GM19455 (cell line): ENCODE measurements around the gene CDH24.
"Not testable (repeated sequence)": the region's sequence is repeated elsewhere in the genome, so short reads cannot be mapped to it uniquely, and the experiment has no call there.

Source experiments
- ATAC-seq: cut with Tn5 transposase; IDR thresholded peaks from one replicate; pipeline ENCODE4 v1.9.1; 2021; ENCODE audit not compliant: unreplicated experiment

The CDH24 gene

DNA sequence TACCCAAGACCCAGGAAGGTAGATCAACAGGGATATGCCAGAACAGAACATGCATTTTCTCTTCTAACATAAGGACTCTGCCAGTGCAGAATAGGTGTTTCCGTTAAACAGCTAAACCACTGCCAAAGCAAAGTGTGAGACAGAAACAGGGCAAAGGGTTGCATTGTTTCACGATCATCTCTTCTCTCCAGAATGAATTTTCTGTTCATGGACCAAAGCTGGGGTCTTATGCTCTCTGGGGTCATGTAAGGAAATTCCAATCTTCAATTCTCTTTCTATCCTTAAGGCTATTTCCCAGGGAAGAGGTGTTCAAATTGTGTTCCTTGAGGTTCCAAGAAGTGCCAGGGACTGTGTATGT is 33.5 kb downstream of the CDH24 start:
- no peak for ATAC-seq

DNA sequence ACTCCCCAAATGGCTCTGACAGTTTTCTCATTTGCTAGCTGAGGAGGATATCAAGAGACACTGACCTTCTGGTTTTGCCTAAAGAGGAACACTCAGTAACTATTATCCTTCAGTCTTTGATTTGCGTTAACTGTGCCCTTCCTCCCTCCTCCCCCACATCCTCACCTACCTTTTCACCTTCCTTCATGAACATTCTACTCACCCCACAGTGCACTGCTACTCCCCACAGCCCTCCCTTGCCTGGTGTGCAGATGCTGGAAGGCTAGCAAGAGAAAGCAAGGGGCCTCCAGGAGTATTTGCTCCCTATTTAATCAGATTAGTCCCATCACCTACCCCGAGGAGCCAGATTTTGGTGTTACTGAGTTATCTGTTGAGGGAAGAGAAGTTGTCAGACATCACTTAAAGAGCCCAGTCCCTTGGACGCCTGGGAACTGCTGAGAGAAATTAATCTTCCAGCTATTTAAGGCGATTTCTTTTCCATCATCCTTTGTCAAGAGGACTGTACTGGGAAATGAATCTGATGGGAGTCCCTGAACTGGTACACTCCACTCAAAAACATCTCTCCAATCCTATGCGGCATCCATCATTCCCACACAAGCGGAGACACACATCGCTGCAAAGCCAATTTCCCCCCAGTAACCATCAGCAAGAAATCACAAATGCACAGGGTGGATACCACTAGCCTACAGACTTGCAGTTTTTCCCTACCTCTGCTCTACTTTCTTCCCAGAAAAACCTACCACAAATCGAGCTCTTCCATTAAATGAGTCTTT is 34.1 kb downstream of the CDH24 start:
- ATAC-seq, result no peak

DNA sequence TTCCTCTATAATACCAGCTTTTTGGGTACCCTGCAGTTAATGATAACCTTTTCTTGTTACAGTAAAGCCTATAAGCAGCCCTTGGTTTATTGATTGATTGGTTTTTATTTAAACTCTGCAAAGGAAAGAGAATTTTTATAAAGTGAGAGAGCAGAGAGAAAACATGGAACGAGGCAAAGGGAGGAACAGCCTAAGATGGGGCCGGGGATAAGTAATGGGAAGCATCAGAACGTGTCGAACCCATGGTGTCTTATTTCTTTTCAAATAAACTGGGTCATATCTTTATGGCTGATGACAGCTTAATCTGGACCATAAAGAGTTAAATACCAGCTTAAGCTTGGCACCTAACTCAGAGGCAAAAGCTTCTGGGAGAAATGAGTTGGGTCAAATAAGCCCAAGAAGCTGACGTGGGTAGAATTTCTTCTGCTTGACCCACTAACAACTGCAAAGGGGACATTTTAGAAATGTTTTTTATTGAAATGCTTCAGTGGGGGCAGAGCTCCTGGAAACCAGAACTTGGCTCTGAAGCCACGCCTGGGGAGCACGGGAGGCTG is 35.4 kb downstream of the CDH24 start:
- ATAC-seq, result no peak

DNA sequence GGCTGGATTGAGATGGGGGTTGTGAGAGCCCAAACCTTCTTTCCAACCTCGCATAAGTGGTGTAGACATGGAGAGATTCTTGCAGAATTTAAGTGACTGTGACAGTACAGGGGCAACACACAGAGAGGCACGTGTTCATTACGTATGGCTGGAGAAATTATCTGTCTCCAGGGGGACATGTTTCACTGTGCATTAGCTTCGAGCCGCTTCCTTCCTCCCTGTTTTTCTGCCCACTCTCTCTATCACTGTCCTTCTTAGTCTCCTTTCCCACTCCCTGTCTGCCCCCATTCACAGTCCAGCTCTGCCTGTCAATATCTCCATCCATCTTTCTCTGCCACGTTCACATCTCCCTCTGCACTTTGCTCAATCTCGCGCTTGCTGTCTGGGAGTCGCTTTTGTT is 35.9 kb downstream of the CDH24 start:
- no peak for ATAC-seq

DNA sequence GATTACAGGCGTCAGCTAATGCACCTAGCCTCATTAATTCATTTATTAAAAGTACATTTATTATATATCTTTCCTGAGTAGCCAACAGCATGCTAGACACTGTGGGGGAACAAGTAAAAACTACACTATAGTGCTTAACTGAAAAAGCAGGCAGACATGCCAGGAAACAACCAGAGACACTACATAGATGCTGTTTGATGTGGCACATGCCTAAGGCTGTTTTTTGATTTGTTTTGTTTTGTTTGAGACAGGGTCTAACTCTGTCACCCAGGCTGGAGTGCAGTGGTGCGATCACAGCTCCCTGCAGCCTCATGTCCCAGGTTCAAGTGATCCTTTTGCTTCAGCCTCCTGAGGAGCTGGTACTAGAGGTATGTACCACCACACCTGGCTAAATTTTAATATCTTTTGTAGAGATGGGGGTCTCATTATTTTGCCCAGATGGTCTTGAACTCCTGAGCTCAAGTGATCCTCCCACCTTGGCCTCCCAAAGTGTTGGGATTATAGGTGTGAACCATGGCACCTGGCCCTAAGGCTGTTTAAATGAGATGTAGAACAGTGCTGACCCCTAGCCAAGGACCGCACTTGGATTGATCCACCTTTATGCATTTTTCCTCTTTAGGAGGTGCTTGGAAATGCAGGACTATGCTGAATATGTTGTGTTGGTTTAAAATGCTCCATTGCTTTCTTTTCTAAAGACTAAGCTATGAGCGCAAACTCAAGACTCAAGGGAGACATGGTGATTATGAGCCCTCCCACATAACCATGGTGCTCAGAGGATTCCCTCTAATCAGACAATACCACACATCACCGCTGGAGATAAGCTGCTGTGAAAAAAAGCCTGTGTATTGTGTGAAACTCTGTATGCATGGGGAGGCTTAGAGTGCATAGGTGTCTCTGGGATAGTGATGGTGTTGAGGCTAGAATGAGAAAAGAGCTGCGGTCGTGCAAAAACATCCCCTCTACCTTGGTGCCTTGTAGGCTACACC is 36.9 kb downstream of the CDH24 start:
- no peak for ATAC-seq

DNA sequence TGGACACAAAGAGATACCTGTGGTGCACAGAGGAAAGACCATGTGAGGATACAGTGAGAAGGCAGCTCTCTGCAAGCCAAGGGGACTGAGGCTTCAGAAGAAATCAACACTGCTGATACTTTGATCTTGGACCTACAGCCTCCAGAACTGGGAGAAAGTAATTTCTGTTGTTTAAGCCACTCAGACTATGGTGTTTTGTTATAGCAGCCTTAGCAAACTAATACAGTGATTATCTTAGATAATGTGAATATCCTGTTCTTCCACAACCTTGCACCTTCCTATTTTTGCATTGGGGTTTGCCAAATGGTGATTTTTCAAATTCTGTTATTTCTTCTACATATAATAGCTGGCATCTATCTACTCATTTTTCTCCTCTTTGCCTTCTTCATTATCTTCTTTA is 39.2 kb downstream of the CDH24 start:
- ATAC-seq, result no peak

DNA sequence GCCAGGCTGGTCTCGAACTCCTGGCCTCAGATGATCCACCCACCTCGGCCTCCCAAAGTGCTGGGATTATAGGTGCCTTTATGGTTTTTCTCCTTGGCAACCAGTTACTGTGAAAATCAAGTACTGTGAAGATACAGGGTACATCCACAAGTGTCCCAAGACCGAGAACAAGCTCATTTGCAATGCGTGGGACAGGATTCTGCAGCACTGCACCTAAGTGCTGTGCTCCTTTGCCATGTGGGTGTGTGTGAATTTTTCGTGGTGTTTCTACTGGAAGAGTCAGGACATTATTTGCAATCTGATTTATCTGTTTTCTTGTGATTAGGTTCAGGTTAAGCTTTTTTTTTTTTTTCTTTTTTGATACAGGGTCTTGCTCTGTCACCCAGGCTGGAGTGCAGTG is 40.2 kb downstream of the CDH24 start:
- ATAC-seq, result no peak

DNA sequence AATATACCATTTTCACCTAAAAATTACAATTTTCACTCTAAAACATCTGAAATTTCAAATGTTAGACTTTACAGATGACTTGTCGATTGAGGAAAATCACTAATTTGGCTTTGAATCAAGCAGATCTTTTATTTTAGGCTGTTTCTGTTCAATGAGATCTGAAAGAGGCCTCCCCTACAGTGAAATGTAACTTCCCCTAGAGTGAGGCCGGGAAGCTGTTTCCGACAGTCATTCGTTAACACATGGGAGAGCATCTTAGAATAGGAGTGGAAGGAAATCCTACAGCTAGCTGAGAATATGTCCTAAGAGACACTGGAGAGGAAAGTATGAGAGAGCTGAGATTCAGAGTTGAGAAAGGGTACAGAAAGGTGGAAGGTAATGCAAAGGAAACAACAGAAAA is 41.7 kb downstream of the CDH24 start:
- ATAC-seq, result no peak

DNA sequence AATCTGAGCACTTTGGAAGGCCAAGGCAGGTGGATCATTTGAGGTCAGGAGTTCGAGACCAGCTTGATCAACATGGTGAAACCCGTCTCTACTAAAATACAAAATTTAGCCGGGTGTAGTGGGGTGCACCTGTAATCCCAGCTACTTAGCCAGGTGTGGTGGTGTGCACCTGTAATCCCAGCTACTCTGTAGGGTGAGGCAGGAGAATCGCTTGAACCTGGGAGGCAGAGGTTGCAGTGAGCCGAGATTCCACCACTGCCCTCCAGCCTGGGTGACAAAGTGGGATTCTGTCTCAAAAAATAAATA is 43.6 kb downstream of the CDH24 start:
- ATAC-seq, result not testable (repeated sequence)

DNA sequence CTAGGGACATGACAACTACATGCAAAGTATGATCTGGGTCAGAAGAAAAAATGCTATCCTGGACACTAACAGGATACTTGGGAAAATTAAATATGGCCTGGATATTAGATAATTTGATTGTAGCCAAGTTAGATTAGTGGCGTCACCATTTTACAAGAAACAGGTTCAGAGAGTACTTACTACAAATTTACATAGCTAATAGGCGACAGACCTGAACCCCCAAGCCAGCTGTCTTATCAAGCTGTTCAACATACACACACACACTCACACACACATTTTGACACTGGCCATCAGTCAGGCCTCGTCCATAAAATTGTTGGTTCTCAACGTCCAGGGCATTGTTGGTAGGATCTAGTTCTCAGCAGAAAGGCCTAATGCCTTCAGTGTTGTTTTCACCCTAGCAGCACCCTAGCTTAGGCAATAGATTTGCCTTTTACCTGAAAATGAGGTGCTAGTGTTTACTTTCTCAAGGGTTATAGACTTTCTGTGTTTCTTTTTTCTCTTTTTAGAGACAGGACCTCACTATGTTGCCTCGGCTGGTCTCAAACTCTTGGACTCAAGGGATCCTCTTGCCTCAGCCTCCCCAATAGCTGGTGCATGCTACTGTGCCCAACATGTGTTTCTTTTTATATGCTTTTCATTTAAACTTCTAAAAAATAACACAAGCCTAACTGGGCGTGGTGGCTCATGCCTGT is 44.1 kb downstream of the CDH24 start:
- no peak for ATAC-seq

DNA sequence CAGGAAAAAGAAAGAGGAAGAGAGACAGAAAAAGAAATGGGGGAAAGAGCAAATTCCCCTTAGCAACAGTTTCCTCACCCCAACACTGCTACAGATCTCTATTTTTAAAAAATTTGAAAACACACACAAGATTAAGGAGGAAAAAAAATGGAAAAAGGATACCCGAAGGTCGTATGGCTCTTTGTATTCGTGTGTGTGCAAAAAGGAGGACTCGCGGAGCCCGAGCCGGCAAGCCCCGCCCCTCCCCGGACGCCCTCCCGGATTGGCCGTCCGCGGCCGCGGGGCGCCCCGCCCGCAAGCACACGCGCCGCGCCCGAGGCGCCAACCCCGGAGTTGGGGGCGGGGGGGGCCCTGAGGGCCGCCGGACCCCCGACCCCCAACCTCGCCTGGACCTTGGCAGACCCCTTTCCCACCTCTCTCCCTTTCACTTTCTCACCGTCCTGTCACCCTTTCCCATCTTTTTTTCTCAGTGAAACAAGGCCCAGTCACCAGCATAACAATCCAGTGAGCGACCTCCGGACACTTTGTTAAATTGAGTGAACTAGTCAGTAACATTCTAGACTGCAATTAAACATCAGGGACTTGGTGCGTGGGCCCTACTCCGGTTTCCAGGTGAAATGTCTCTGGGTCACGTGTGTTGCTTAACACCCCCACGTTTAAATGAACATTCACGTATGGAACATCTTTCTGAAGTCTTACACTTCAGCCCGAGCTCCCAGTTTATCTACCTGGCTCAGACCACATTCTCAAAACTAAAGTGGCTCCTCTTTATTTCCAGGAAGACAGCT is 47.2 kb downstream of the CDH24 start, which contains the start of gene C14orf93:
Gene C14orf93, minus strand, starts transcription at position 205 of the 788 bp plus-strand sequence. CDS start 11,120 bp downstream, outside the sequence.
- no peak for ATAC-seq

DNA sequence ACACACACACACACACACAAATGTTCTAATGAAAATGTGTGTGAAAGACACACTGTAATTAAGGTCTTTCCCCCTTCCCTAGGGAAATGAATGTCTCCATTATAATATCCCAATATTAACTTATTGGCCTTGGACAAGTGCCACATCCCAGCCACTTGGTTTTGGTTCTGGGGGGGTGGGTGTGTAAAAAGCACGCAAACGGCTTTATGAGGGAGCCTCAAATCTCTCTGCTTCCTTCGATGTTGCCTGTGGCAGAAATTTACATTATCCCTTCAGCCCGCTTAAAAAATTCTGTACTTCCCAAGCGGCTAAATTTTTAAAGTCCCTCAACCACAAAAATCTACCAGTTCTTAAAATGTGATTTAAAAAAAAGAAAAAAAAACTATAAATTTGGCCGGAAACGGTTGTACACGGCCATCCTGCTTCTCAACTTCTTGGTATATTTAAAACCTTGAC is 47.8 kb downstream of the CDH24 start:
- no peak for ATAC-seq

DNA sequence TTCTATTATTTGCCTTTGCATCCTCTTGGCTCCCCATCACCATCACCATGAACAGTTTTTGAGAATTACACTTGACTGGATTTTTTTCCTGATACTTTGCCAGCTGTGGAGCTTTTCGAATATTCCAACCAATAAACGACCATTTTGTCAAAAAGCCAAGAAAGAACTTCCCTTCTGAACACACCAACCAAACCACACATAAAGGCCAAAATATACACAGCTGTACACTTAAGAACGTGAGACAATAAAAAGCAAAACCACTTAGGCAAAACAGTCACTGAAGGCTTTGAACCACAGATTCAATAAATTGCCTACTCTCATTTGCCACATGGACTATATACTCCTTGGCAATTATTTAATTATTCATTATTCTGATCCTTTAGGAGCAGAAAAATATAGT is 48.5 kb downstream of the CDH24 start:
- no peak for ATAC-seq

DNA sequence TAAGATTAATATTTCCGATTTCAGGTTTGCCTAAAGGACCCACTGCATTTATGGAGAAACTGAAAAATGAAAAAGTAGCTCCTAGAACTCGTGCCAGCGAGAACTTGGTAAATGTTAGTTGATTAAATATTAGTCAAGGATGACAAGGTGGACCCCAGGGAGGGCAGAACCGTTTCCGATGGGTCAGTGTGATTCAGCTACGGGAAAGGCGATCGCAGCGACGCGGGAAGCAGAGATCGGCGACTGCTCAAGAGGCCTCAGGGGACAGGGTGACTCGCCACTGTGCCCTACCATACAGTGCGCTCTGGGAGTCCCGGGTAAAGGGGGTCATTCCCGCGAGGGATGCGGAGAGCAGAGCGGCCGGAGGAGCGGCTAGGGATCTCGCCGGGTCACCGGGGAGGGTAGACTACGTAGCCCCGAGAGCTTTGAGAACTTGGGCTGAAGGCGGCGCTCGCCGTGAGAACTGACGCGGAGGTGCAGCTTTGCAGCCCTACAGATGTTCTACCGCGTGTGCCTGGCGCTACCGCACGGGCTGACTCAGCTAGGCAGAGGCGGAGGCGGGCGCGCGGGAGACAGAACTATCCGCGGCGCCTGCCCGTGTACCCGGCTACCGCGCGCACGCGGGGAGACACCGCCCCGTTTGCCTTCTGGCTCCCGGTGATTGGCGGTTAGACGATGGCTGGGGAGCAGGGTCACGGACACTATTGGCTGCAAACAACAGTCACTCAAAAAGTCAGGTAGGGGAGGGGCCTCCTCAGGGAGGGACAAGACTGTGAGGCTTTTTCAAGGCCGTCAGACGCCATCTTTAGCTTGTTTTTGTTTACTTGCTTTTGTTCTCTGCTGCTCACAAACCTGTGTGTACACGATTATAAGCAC is 50.5 kb downstream of the CDH24 start:
- peak; percentile 91 for ATAC-seq

DNA sequence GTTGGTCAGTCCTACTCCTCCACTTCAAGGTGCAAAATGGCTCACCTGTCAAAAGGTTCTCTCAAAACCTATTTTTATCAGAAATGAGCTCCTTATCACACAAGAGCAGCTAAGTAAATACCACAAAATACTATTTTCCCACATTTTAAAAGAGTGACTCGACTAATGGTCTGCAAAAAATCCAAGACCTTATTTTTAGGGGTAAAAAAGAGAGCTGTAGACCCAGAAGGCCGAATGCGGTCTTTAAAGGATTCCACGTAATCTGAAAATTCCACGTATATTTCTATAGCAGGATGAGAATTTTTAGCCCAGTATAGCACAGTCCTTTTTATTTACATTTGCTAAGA is 51.2 kb downstream of the CDH24 start:
- ATAC-seq, result no peak

DNA sequence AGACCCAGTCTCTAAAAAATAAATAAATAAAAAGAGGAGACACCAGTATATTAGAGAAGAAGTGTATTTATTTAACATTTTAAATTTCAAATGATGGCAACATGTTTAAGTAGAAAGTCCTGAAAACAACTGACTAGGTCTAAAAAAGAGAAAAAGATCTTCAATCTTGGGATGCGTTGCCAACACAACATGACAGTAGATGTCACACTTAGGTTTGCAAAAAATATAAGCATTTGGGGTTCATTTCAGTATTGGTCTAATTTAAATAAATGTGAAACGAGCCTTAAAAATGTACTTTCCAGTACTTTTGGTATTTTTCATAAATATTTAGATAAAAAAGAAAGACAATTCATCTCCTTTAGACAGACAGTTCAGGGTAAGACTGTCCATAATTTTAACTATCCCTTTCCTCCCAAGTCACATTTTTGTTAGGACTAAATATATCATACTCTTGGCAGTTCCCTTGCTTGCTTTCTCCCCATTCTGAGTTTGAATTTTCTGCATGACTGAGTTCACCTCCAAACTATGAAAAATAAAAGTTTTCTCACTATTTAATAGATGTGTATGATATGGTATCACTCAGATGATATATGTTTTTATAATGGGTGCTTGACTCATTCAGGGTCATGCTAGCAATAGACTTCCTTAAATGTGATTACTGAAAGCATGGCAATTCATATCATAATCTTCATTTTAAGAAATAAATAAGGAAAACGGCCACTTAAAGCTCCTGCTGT is 51.7 kb downstream of the CDH24 start:
- ATAC-seq, result no peak

DNA sequence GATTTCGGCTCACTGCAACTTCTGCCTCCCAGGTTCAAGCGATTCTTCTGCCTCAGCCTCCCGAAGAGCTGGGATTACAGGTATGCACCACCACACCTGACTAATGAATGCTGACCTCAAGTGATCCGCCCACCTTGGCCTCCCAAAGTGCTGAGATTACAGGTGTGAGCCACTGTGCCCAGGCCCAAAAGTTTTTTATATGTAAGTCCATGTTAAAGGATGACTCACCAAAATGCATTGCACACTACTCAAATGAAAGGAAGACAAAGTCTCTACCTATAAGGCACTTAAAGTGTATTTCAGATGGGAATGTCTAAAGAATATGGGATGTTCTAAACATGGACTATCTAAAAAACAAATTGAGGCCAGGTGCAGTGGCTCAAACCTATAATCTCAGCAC is 53.0 kb downstream of the CDH24 start:
- not testable (repeated sequence) for ATAC-seq

DNA sequence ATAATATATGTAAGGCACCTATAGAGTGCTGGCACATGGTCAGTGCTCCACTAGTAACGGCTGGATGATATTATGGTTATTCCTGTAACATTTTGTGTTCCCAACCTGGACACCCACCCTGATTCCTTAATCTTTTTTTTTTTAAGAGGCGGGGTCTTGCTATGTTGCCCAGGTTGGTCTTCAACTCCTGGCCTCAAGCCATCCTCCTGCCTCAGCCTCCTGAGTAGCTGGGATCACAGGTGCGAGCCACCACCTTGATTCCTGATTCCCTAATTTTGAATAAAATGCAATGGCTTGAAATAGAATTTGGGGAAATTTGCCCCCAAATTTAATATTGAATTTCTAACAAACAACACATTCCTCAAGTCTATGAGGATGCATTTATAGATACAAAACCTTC is 54.7 kb downstream of the CDH24 start:
- no peak for ATAC-seq

DNA sequence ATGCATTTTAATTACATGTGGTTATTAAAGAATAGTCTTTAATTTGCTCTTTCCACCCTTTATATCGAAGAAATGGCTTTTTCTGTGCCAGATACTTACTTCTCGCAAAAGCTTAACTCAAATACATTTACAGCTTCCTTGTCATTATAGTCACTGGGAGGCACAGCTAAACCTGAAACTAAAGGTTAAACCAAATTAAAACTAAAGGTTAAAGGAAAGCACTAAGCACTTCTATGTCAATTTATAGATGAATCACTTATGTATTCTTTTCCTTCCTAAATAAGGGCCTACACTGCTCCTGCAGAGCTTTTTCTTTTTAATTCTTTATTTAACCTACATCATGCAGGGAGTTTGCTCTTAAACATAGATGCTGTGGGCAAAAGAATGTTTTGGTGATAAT is 56.5 kb downstream of the CDH24 start:
- ATAC-seq, result no peak
